Measurements from ENCODE around the gene VTI1B.
"Not testable (repeated sequence)": the region's sequence is repeated elsewhere in the genome, so short reads cannot be mapped to it uniquely, and the experiment has no call there.

Gene VTI1B

DNA sequence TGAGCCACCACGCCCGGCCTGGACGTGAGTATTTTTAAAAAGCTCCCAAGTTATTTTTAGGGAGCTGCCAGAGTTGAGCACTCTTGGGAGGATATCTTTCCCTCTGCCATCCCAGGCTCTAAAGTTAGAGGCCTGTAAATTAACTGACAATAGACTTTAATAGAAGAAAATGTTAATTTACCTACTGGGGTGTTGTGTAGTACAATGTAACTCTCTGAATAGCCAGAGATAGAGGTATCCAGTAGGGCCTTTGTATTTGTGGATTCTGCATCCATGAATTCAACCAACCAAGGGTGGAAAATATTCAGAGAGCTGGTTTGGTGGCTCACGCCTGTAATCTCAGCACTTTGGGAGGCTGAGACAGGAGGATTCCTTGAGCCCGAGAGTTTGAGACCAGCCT, 66.8 kb downstream of the VTI1B start:
- Histone ChIP-seq H3K4me2 (ENCODE audit: low read depth, low read length, poor library complexity, severe bottlenecking) (no peak overlapping the region), H3K9me2 (replicated peaks; ENCODE audit: insufficient read depth, low read length) (no peaks in the 10 kb centered on the region), H3K9ac (ENCODE audit: low read length) (no peak overlapping the region), H3K36me3 (ENCODE audit: low read length) (no peaks in the 10 kb centered on the region), H3K27me3 (ENCODE audit: low read length) (no peaks in the 10 kb centered on the region), H3K4me3 (ENCODE audit: insufficient read depth, low read length, poor library complexity, severe bottlenecking) (no peak overlapping the region), H2AFZ (ENCODE audit: low read depth, low read length, severe bottlenecking) (no peak overlapping the region), H3K27ac (ENCODE audit: low read depth, low read length) (no peak overlapping the region), H4K20me1 (ENCODE audit: low read depth, low read length) (no peaks in the 10 kb centered on the region), H3F3A (ENCODE audit: insufficient read depth) (no peaks in the 10 kb centered on the region), H3K79me2 (ENCODE audit: insufficient read depth, low read length) (no peaks in the 10 kb centered on the region), H3K9me3 (ENCODE audit: insufficient read depth, low read length) (no peaks in the 10 kb centered on the region)
- no peak for TF ChIP-seq EZH2phosphoT487 (conservative IDR thresholded peaks at IDR 0.05; ENCODE audit: low read length)
- TF ChIP-seq, protein P1, sequence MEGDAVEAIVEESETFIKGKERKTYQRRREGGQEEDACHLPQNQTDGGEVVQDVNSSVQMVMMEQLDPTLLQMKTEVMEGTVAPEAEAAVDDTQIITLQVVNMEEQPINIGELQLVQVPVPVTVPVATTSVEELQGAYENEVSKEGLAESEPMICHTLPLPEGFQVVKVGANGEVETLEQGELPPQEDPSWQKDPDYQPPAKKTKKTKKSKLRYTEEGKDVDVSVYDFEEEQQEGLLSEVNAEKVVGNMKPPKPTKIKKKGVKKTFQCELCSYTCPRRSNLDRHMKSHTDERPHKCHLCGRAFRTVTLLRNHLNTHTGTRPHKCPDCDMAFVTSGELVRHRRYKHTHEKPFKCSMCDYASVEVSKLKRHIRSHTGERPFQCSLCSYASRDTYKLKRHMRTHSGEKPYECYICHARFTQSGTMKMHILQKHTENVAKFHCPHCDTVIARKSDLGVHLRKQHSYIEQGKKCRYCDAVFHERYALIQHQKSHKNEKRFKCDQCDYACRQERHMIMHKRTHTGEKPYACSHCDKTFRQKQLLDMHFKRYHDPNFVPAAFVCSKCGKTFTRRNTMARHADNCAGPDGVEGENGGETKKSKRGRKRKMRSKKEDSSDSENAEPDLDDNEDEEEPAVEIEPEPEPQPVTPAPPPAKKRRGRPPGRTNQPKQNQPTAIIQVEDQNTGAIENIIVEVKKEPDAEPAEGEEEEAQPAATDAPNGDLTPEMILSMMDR (IDR thresholded peaks at IDR 0.05; ENCODE audit: insufficient read depth, low read length, poor library complexity, severe bottlenecking), result no peak

DNA sequence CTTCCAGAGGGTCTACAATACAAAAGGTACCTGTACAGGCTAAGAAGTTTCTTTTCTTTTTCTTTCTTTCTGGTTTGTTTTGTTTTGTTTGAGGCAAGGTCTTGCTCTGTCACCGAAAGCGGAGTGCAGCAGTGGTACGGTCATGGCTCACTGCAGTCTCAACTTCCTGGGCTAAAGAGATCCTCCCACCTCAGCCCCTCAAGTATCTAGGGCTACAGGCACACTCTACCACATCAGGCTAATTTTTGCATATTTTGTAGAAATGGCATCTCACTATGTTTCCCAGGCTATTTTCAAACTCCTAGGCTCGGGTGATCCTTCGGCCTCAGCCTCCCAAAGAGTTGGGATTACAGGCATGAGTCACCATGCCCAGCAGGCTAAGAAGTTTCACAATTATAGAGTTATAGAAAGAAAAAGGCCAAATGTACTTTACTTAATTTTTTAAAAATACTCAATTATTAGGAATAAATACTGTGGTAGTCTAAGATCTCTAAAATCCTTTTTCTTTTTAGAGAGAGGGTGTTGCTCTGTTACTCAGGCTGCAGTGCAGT, 71.4 kb downstream of the VTI1B start:
- no peak overlapping the region for H2AFZ ChIP-seq (ENCODE audit: low read depth, low read length, severe bottlenecking)

DNA sequence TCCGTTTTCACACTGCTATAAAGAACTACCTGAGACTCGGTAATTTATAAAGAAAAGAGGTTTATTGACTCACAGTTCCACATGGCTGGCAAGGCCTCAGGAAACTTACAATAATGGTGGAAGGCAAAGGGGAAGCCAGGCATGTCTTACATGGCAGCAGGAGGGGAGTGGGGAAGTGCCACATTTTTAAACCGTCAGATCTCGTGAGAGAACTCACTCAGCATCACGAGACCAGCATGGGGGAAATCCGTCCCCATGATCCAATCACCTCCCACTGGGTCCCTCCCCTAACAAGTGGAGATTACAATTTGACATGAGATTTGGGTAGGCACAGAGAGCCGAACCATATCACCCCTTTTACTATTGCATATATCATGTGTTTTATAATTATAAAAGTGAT, 72.4 kb downstream of the VTI1B start:
- no peaks in the 10 kb centered on the region for H3K9me2 ChIP-seq (replicated peaks; ENCODE audit: insufficient read depth, low read length)
- H3K79me2 ChIP-seq (ENCODE audit: insufficient read depth, low read length), result peaks cover 28% of the 10 kb centered on the region
- no peaks in the 10 kb centered on the region for H3K36me3 ChIP-seq (ENCODE audit: low read length)
- H3K27me3 ChIP-seq (ENCODE audit: low read length), result no peaks in the 10 kb centered on the region
- H3K27ac ChIP-seq (ENCODE audit: low read depth, low read length), result no peak overlapping the region
- peak overlapping the region; percentile 88 for H3K4me2 ChIP-seq (ENCODE audit: low read depth, low read length, poor library complexity, severe bottlenecking)
- H4K20me1 ChIP-seq (ENCODE audit: low read depth, low read length), result no peaks in the 10 kb centered on the region
- H3K9ac ChIP-seq (ENCODE audit: low read length), result no peak overlapping the region
- H3K9me3 ChIP-seq (ENCODE audit: insufficient read depth, low read length), result no peaks in the 10 kb centered on the region
- TF ChIP-seq, protein P1 (IDR thresholded peaks at IDR 0.05; ENCODE audit: insufficient read depth, low read length, poor library complexity, severe bottlenecking), result no peak
- no peak for TF ChIP-seq EZH2phosphoT487 (conservative IDR thresholded peaks at IDR 0.05; ENCODE audit: low read length)
- H2AFZ ChIP-seq (ENCODE audit: low read depth, low read length, severe bottlenecking), result no peak overlapping the region
- H3K4me3 ChIP-seq (ENCODE audit: insufficient read depth, low read length, poor library complexity, severe bottlenecking), result peak overlapping the region; percentile 36
- no peaks in the 10 kb centered on the region for H3F3A ChIP-seq (ENCODE audit: insufficient read depth)

More for the DNA sequence above, 71.4 kb downstream of the VTI1B start:
- Histone ChIP-seq H3K79me2 (ENCODE audit: insufficient read depth, low read length) (peaks cover 18% of the 10 kb centered on the region), H3K9ac (ENCODE audit: low read length) (no peak overlapping the region; the same call in 1 of the 2 replicates), H3K4me2 (ENCODE audit: low read depth, low read length, poor library complexity, severe bottlenecking) (peak overlapping the region; percentile 88), H3K36me3 (ENCODE audit: low read length) (no peaks in the 10 kb centered on the region), H3K27me3 (ENCODE audit: low read length) (no peaks in the 10 kb centered on the region), H4K20me1 (ENCODE audit: low read depth, low read length) (no peaks in the 10 kb centered on the region), H3K4me3 (ENCODE audit: insufficient read depth, low read length, poor library complexity, severe bottlenecking) (peak overlapping the region; percentile 36), H3K9me2 (replicated peaks; ENCODE audit: insufficient read depth, low read length) (no peaks in the 10 kb centered on the region), H3K27ac (ENCODE audit: low read depth, low read length) (peak overlapping the region; percentile 33; the same call in 1 of the 2 replicates), H3K9me3 (ENCODE audit: insufficient read depth, low read length) (no peaks in the 10 kb centered on the region), H3F3A (ENCODE audit: insufficient read depth) (no peaks in the 10 kb centered on the region)
- TF ChIP-seq EZH2phosphoT487 (conservative IDR thresholded peaks at IDR 0.05; ENCODE audit: low read length), result no peak
- TF ChIP-seq, protein P1 (IDR thresholded peaks at IDR 0.05; ENCODE audit: insufficient read depth, low read length, poor library complexity, severe bottlenecking), result no peak

DNA sequence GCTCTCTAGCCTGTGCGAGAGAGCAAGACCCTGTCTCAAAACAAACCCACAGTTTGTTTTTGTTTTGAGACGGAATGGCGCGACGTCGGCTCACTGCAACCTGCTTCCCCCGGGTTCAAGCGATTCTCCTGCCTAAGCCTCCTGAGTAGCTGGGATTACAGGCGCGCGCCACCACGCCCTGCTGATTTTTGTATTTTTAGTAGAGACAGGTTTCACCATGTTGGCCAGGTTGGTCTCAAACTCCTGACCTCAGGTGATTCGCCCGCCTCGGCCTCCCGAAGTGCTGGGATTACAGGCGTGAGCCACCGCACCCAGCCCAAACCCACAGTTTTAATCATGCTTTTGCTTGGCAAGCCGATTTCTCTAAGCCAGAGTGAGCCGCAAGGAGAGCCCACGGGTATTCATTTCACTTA, 73.9 kb downstream of the VTI1B start:
- Histone ChIP-seq H3K4me2 (ENCODE audit: low read depth, low read length, poor library complexity, severe bottlenecking) (peak overlapping the region; percentile 71), H3K9ac (ENCODE audit: low read length) (peak overlapping the region; percentile 88; the same call in 1 of the 2 replicates), H3K4me3 (ENCODE audit: insufficient read depth, low read length, poor library complexity, severe bottlenecking) (peak overlapping the region; percentile 51), H2AFZ (ENCODE audit: low read depth, low read length, severe bottlenecking) (peak overlapping the region; percentile 49), H3K79me2 (ENCODE audit: insufficient read depth, low read length) (peaks cover 36% of the 10 kb centered on the region)
- H3K27ac ChIP-seq (ENCODE audit: low read depth, low read length); H4K20me1 ChIP-seq (ENCODE audit: low read depth, low read length); H3K27me3 ChIP-seq (ENCODE audit: low read length); H3K9me2 ChIP-seq (replicated peaks; ENCODE audit: insufficient read depth, low read length); H3K36me3 ChIP-seq (ENCODE audit: low read length); H3F3A ChIP-seq (ENCODE audit: insufficient read depth); H3K9me3 ChIP-seq (ENCODE audit: insufficient read depth, low read length): not testable (repeated sequence)
